HG03571 (cell line): Measurements from ENCODE around the gene TBX20.
"Not testable (repeated sequence)": the region's sequence is repeated elsewhere in the genome, so short reads cannot be mapped to it uniquely, and the experiment has no call there.

Experiments used
- ATAC-seq: cut with Tn5 transposase; IDR thresholded peaks from one replicate; pipeline ENCODE4 v1.9.1; 2021; ENCODE audit not compliant: unreplicated experiment

TBX20 gene

GRCh38 chr7:35172131-35172530 lies 81.8 kb downstream of the TBX20 start:
- not testable (repeated sequence) for ATAC-seq

- ATAC-seq, result not testable (repeated sequence)
These were observed 86.2 kb downstream of the TBX20 start for GRCh38 chr7:35167658-35168057.

GRCh38 chr7:35167158-35167557 lies 86.7 kb downstream of the TBX20 start:
- not testable (repeated sequence) for ATAC-seq

DNA sequence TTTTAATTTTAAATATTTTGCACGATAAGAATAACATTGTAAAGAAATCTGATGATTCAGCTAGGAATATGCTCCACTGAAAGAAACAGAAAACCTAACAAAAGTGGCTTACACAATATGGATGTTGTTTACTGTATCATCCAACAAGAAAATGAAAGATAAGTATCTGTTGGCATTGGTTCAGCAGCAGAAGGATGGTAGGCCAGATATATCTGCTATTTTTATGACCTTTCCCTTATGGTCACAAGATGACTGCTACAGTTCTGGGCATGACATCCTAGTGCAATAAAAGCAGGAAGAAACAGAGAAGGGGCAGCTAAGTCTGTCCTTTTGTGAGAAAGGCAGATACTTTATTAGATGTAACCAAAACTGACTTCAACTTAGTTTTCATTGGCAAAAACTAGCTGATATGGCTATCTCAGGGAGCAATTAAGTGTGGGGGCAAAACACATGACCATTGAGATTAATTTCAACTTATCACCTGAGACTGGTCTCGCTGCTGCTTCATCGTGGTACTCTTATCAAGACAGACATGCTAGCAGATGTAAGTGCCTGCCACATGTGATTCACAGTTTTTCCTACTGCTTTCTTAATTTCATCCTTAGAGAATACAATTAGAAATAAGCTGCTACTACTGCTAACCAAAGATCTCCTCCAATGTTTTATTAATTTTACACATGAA lies 92.7 kb downstream of the TBX20 start:
- ATAC-seq, result not testable (repeated sequence)
